IMR-90 (cell line): ENCODE data around the gene CDK14. TPM values are rescaled to one million over a fixed set of nuclear protein-coding genes. Genes with fewer than 3 reads are reported as not detected.
A peak's percentile ranks its signal among the peaks of the same experiment; 100 is the strongest.

Source experiments
- ATAC-seq: fragments of 200-7000 bp; cut with Tn5 transposase; 2 replicates; pipeline ENCODE4 v1.9.1; 2020; ENCODE audit warnings: low read depth, mild to moderate bottlenecking, moderate library complexity
- BruUV-seq: library from RNA; stranded (reverse); fragments of 400-500 nt; replicated peaks from 2 replicates; lab custom pipeline; 2021; lab: Mats Ljungman, UMichigan
- CTCF ChIA-PET: fragments of 300-600 bp; formaldehyde crosslinking; extraction: SDS; loops from one replicate; lab custom pipeline; 2021; ENCODE audit warnings: antibody characterized with exemption; lab: Yijun Ruan, JAX
- POLR2A ChIA-PET: fragments of 300-600 bp; sonication (Branson Sonifier 250); formaldehyde crosslinking; loops from one replicate; lab custom pipeline; 2022; ENCODE audit warnings: antibody characterized with exemption; ENCODE audit not compliant: unreplicated experiment; lab: Charles Lee
- DNase-seq: peaks from one replicate; pipeline ENCODE4 v3.0.0; 2013
- H2AFZ ChIP-seq: replicated peaks from 2 replicates; pipeline ENCODE3; 2013; ENCODE audit warnings: low read length, mild to moderate bottlenecking; ENCODE audit not compliant: poor library complexity
- H2AK5ac ChIP-seq: 2 replicates; pipeline ENCODE4 v1.6.1; 2013; ENCODE audit warnings: low read depth, low read length, inconsistent platforms
- H2AK9ac ChIP-seq: replicated peaks from 2 replicates; pipeline ENCODE3; 2013; ENCODE audit warnings: mild to moderate bottlenecking, low read depth, low read length, moderate library complexity; ENCODE audit not compliant: poor library complexity
- H2BK120ac ChIP-seq: 2 replicates; pipeline ENCODE4 v1.6.1; 2013; ENCODE audit warnings: low read depth, low read length, inconsistent platforms
- H2BK15ac ChIP-seq: 3 replicates; pipeline ENCODE4 v1.6.1; 2013; ENCODE audit warnings: low read depth, low read length, inconsistent platforms
- H2BK20ac ChIP-seq: 2 replicates; pipeline ENCODE4 v1.6.1; 2013; ENCODE audit warnings: low read depth, mild to moderate bottlenecking, inconsistent platforms, low read length, moderate library complexity
- H2BK5ac ChIP-seq: 2 replicates; pipeline ENCODE4 v1.6.1; 2013; ENCODE audit warnings: mild to moderate bottlenecking, low read depth, low read length, inconsistent platforms; ENCODE audit not compliant: poor library complexity, severe bottlenecking
- H3K14ac ChIP-seq: replicated peaks from 2 replicates; pipeline ENCODE4 v1.6.1; 2013; ENCODE audit warnings: low read depth, low read length, inconsistent platforms
- H3K18ac ChIP-seq: 2 replicates; pipeline ENCODE4 v1.6.1; 2013; ENCODE audit warnings: low read depth, low read length, control low read depth
- H3K23ac ChIP-seq: 2 replicates; pipeline ENCODE4 v1.6.1; 2013; ENCODE audit warnings: low read depth, low read length, inconsistent platforms
- H3K27ac ChIP-seq: 2 replicates; pipeline ENCODE4 v1.5.1; 2013; ENCODE audit warnings: mild to moderate bottlenecking, control low read depth, low read length; ENCODE audit not compliant: insufficient read depth
- H3K27me3 ChIP-seq: 2 replicates; pipeline ENCODE4 v1.6.1; 2013; ENCODE audit warnings: low read length; ENCODE audit not compliant: control insufficient read depth, insufficient read depth
- H3K36me3 ChIP-seq: 2 replicates; pipeline ENCODE4 v1.6.1; 2013; ENCODE audit warnings: low read length, mixed read lengths; ENCODE audit not compliant: control insufficient read depth, insufficient read depth
- H3K4ac ChIP-seq: 2 replicates; pipeline ENCODE4 v1.6.1; 2013; ENCODE audit warnings: low read depth, low read length, inconsistent platforms
- H3K4me1 ChIP-seq: 2 replicates; pipeline ENCODE4 v1.6.1; 2013; ENCODE audit warnings: low read length, mixed read lengths; ENCODE audit not compliant: control insufficient read depth, insufficient read depth
- H3K4me2 ChIP-seq: 2 replicates; pipeline ENCODE4 v1.6.1; 2013; ENCODE audit warnings: low read depth, mild to moderate bottlenecking, control low read depth, low read length, moderate library complexity
- H3K4me3 ChIP-seq: 2 replicates; pipeline ENCODE4 v1.5.1; 2013; ENCODE audit warnings: low read depth, mild to moderate bottlenecking, control low read depth, low read length, moderate library complexity; ENCODE audit not compliant: insufficient read depth
- H3K56ac ChIP-seq: 2 replicates; pipeline ENCODE4 v1.6.1; 2013; ENCODE audit warnings: low read length, inconsistent platforms; ENCODE audit not compliant: insufficient read depth; ENCODE audit errors: extremely low read depth
- H3K79me1 ChIP-seq, 2 experiments: 2 replicates each; pipeline ENCODE4 v1.6.1; 2013; ENCODE audit warnings: low read length in 2 of 2, inconsistent platforms in 1 of 2, low read depth in 1 of 2
- H3K9ac ChIP-seq: 2 replicates; pipeline ENCODE4 v1.6.1; 2013; ENCODE audit warnings: low read depth, low read length, control low read depth
- H3K9me1 ChIP-seq: 2 replicates; pipeline ENCODE4 v1.6.1; 2013; ENCODE audit warnings: low read length, inconsistent platforms; ENCODE audit not compliant: insufficient read depth
- H3K9me3 ChIP-seq: 2 replicates; pipeline ENCODE4 v1.6.1; 2013; ENCODE audit warnings: low read length; ENCODE audit not compliant: control insufficient read depth, insufficient read depth
- H4K20me1 ChIP-seq: 2 replicates; pipeline ENCODE4 v1.6.1; 2013; ENCODE audit warnings: low read length, inconsistent platforms; ENCODE audit not compliant: insufficient read depth
- H4K5ac ChIP-seq: 2 replicates; pipeline ENCODE4 v1.6.1; 2013; ENCODE audit warnings: mild to moderate bottlenecking, low read depth, low read length, control low read depth
- H4K8ac ChIP-seq, 2 experiments: 2 replicates each; pipeline ENCODE4 v1.6.1; 2013; ENCODE audit warnings: low read depth in 2 of 2, low read length in 2 of 2, control low read depth in 1 of 2, inconsistent platforms in 1 of 2
- H4K91ac ChIP-seq: 2 replicates; pipeline ENCODE4 v1.6.1; 2013; ENCODE audit warnings: low read depth, low read length, inconsistent platforms; ENCODE audit not compliant: insufficient read depth
- BHLHE40 ChIP-seq: fragments of 150-350 bp; IDR thresholded peaks from 2 replicates; pipeline ENCODE4 v1.6.1; 2016; ENCODE audit warnings: mild to moderate bottlenecking, low read depth, low read length
- CTCF ChIP-seq: conservative IDR thresholded peaks from 2 replicates; pipeline ENCODE4 v1.5.1; 2012; ENCODE audit warnings: mild to moderate bottlenecking, low read depth, low read length, improper control_type of control experiment
- FOS ChIP-seq: fragments of 150-350 bp; IDR thresholded peaks from 2 replicates; pipeline ENCODE4 v1.6.1; 2016; ENCODE audit warnings: low read depth, low read length
- NFE2L2 ChIP-seq: fragments of 150-350 bp; IDR thresholded peaks from 2 replicates; pipeline ENCODE4 v1.6.1; 2016; ENCODE audit warnings: low read depth, mild to moderate bottlenecking, low read length
- RCOR1 ChIP-seq: IDR thresholded peaks from 2 replicates; pipeline ENCODE4 v1.6.1; 2012; ENCODE audit warnings: mild to moderate bottlenecking, low read length, improper control_type of control experiment; ENCODE audit not compliant: insufficient replicate concordance
- SMC3 ChIP-seq: fragments of 150-350 bp; IDR thresholded peaks from 2 replicates; pipeline ENCODE4 v1.6.1; 2016; ENCODE audit warnings: low read depth, mild to moderate bottlenecking, antibody characterized with exemption, low read length, moderate library complexity
- WGBS, 2 experiments: methylation state at CpG; one replicate each; pipeline versions ENCODE4 v1.1.5 to v1.1.7; 2013; ENCODE audit warnings: missing lambda C conversion rate in 2 of 2; ENCODE audit not compliant: insufficient read length in 1 of 2; ENCODE audit errors: extremely low coverage in 2 of 2; 5-methylcytosine and 5-hydroxymethylcytosine counted together
- dilution Hi-C: fragments of 300-500 bp; cut with HindIII; formaldehyde crosslinking; loops from one replicate; pipeline ENCODE4 v1.14.3; 2018; ENCODE audit warnings: low sequenced_read_pairs; ENCODE audit not compliant: unreplicated experiment
- in situ Hi-C: fragments of 300-500 bp; cut with MboI; formaldehyde crosslinking; loops from 3 replicates; pipeline ENCODE4 v1.14.3; 2019; ENCODE audit warnings: low sequenced_read_pairs, inconsistent platforms, mixed read lengths
- intact Hi-C: fragments of 100-400 bp; cut with micrococcal nuclease; formaldehyde crosslinking; loops from 2 replicates; pipeline ENCODE4 v1.10.0; 2022
- polyA plus RNA-seq, 3 experiments: library from polyadenylated mRNA; depleted of rRNA; stranded (reverse); fragments of >200 nt; gene quantifications; 2 replicates each; pipeline ENCODE4 v1.2.3, GENCODE V29; 2012; ENCODE audit warnings: low replicate concordance in 1 of 3
- total RNA-seq: library from RNA; depleted of rRNA; stranded (reverse); fragments of >200 nt; gene quantifications from 2 replicates; pipeline ENCODE4 v1.2.3, GENCODE V29; 2012

The CDK14 gene
- total and polyA plus RNA-seq, 2 of the 4 experiments (the other 2 are of a cell fraction): 10.1 to 29.6 TPM

GRCh38 chr7:90551036-90551435 is 45.1 kb upstream of the CDK14 start:
- Histone ChIP-seq H3K9me1 (no peaks in the 10 kb centered on the region), H4K5ac (no peak overlapping the region), H2AFZ (no peak overlapping the region), H3K27ac (no peak overlapping the region), H4K91ac (no peak overlapping the region), H2BK15ac (no peak overlapping the region), H3K4ac (no peak overlapping the region), H3K9ac (no peak overlapping the region), H2BK120ac (no peak overlapping the region), H4K8ac (no peak overlapping the region), H3K27me3 (no peaks in the 10 kb centered on the region), H4K20me1 (no peaks in the 10 kb centered on the region), H2BK5ac (no peak overlapping the region), H3K18ac (no peak overlapping the region), H3K4me2 (no peak overlapping the region), H3K23ac (no peak overlapping the region), H3K14ac (no peak overlapping the region), H3K36me3 (no peaks in the 10 kb centered on the region), H2AK9ac (no peak overlapping the region), H3K79me1 (no peaks in the 10 kb centered on the region), H3K56ac (no peak overlapping the region), H2BK20ac (no peak overlapping the region), H2AK5ac (no peak overlapping the region), H3K9me3 (no peaks in the 10 kb centered on the region), H3K4me1 (peaks cover 2% of the 10 kb centered on the region; the same call in 1 of the 2 replicates), H3K4me3 (no peak overlapping the region)
- WGBS, 2 experiments: no CpG with 5 or more reads among the region's 4 CpGs
- no peak for TF ChIP-seq RCOR1
- no peak for TF ChIP-seq FOS
- TF ChIP-seq SMC3: no peak
- TF ChIP-seq BHLHE40: no peak
- TF ChIP-seq NFE2L2: no peak
- TF ChIP-seq CTCF: no peak
- ATAC-seq (peak; percentile 40; the same call in 1 of the 2 replicates), DNase-seq (peak; percentile 10)
- BruUV-seq: no TSS peak
- dilution Hi-C loops (no loop called here), in situ Hi-C loops (loop anchor here (25.0 kb wide), 1 partner anchor 461 kb away; no protein-coding TSS in a partner anchor), intact Hi-C loops (no loop called here)
- ChIA-PET CTCF (interaction anchor here (0.9 kb wide), 1 partner anchor 74 kb away, joined by 4 read pairs; no protein-coding TSS in a partner anchor), POLR2A (interaction anchor here (0.6 kb wide), 1 partner anchor 78 kb away, joined by 3 read pairs; no protein-coding TSS in a partner anchor)
